Loucy (cell line): ENCODE data around the gene CHCHD4.

Experiments
- H2AFZ ChIP-seq: fragments of 200-600 bp; sonication (generic); 2 replicates; pipeline ENCODE4 v1.6.0; 2016; ENCODE audit warnings: antibody characterized with exemption, mild to moderate bottlenecking, low read length, moderate library complexity
- H3F3A ChIP-seq: fragments of 200-600 bp; 2 replicates; pipeline ENCODE4 v1.6.0; 2016; ENCODE audit warnings: antibody characterized with exemption, low read depth, mild to moderate bottlenecking
- H3K27me3 ChIP-seq: fragments of 200-600 bp; sonication (generic); 2 replicates; pipeline ENCODE4 v1.6.1; 2014; ENCODE audit warnings: low read length, mild to moderate bottlenecking; ENCODE audit not compliant: insufficient read depth, poor library complexity, severe bottlenecking
- H3K36me3 ChIP-seq: fragments of 200-600 bp; sonication (generic); 2 replicates; pipeline ENCODE4 v1.6.1; 2016; ENCODE audit warnings: low read length; ENCODE audit not compliant: insufficient read depth
- H3K4me1 ChIP-seq: fragments of 200-600 bp; sonication (generic); 2 replicates; pipeline ENCODE4 v1.5.1; 2014; ENCODE audit warnings: low read length, mild to moderate bottlenecking; ENCODE audit not compliant: insufficient read depth, poor library complexity, severe bottlenecking
- H3K4me2 ChIP-seq: fragments of 200-600 bp; sonication (generic); 2 replicates; pipeline ENCODE4 v1.6.0; 2014; ENCODE audit warnings: antibody characterized with exemption, low read length, low read depth, mild to moderate bottlenecking; ENCODE audit not compliant: poor library complexity, severe bottlenecking
- H3K4me3 ChIP-seq: fragments of 200-600 bp; sonication (generic); 2 replicates; pipeline ENCODE4 v1.5.1; 2014; ENCODE audit warnings: low read length, mild to moderate bottlenecking, mixed read lengths; ENCODE audit not compliant: poor library complexity, severe bottlenecking
- H3K79me2 ChIP-seq: fragments of 200-600 bp; sonication (generic); 2 replicates; pipeline ENCODE4 v1.6.1; 2014; ENCODE audit warnings: low read length; ENCODE audit not compliant: insufficient read depth
- H3K9ac ChIP-seq: fragments of 200-600 bp; sonication (generic); 2 replicates; pipeline ENCODE4 v1.6.0; 2014; ENCODE audit warnings: mild to moderate bottlenecking, low read depth, low read length, moderate library complexity; ENCODE audit not compliant: poor library complexity, severe bottlenecking
- H3K9me2 ChIP-seq: fragments of 200-600 bp; sonication (generic); replicated peaks from 2 replicates; pipeline ENCODE4 v1.6.1; 2016; ENCODE audit warnings: low read depth, low read length, mixed read lengths
- H3K9me3 ChIP-seq: fragments of 200-600 bp; sonication (generic); 2 replicates; pipeline ENCODE4 v1.6.1; 2014; ENCODE audit warnings: mild to moderate bottlenecking, antibody characterized with exemption, low read length, low read depth; ENCODE audit not compliant: insufficient read depth
- H4K20me1 ChIP-seq: fragments of 200-600 bp; sonication (generic); 2 replicates; pipeline ENCODE4 v1.6.0; 2014; ENCODE audit warnings: antibody characterized with exemption, low read length, mild to moderate bottlenecking; ENCODE audit not compliant: insufficient read depth, poor library complexity, severe bottlenecking
- EZH2phosphoT487 ChIP-seq: fragments of 200-600 bp; IDR thresholded peaks from 2 replicates; pipeline ENCODE4 v1.6.1; 2018; ENCODE audit warnings: antibody characterized with exemption, mild to moderate bottlenecking, moderate library complexity, borderline replicate concordance
- TF ChIP-seq, protein P1 (sequence below): fragments of 200-600 bp; sonication (generic); conservative IDR thresholded peaks from 2 replicates; pipeline ENCODE4 v1.5.1; 2014; ENCODE audit warnings: mild to moderate bottlenecking, antibody characterized with exemption, low read length

CHCHD4 gene

DNA sequence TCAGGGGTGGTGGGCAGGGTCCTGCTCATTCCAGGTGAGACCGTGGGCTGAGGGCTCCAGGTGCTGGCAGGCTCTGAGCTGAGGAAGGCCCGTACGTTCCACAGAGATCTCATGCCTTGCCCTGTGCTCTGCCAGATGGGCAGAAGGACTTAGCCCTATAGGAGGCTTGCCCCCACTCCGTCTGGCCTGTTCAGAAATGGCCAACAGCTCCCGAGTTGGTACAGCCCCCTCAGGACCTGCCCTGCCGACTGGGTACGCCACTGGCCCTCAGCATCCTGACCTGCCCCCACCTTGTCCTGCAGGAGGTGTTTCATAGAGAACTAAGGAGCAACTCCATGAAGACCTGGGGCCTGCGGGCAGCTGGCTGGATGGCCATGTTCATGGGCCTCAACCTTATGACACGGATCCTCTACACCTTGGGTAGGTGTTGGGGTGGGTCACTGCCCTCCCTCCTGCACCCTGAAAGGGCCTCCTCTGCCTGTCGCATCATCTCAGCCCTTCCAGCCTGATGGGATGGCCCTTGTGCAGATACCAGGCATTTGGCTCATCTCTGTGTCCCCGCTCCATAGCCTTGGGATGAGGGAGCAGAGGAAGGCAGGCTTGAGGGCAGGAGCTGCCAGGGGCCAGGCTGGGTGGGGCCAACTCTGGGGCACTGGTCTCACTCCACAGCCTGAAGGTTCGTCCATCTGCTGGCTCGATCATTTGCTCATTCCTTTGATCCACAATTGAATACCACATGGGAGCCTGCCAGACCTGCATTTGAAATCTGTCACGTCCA, 14.4 kb upstream of the CHCHD4 start:
- Histone ChIP-seq H3K36me3 (peaks cover 21% of the 10 kb centered on the region; the same call in 1 of the 2 replicates), H3F3A (no peaks in the 10 kb centered on the region), H3K9me3 (no peaks in the 10 kb centered on the region), H3K9ac (no peak overlapping the region), H3K4me2 (no peak overlapping the region), H3K4me3 (no peak overlapping the region), H2AFZ (no peak overlapping the region), H3K4me1 (peaks cover 3% of the 10 kb centered on the region), H3K27me3 (no peaks in the 10 kb centered on the region), H3K79me2 (no peaks in the 10 kb centered on the region), H3K9me2 (no peaks in the 10 kb centered on the region), H4K20me1 (no peaks in the 10 kb centered on the region)
- TF ChIP-seq, protein P1, sequence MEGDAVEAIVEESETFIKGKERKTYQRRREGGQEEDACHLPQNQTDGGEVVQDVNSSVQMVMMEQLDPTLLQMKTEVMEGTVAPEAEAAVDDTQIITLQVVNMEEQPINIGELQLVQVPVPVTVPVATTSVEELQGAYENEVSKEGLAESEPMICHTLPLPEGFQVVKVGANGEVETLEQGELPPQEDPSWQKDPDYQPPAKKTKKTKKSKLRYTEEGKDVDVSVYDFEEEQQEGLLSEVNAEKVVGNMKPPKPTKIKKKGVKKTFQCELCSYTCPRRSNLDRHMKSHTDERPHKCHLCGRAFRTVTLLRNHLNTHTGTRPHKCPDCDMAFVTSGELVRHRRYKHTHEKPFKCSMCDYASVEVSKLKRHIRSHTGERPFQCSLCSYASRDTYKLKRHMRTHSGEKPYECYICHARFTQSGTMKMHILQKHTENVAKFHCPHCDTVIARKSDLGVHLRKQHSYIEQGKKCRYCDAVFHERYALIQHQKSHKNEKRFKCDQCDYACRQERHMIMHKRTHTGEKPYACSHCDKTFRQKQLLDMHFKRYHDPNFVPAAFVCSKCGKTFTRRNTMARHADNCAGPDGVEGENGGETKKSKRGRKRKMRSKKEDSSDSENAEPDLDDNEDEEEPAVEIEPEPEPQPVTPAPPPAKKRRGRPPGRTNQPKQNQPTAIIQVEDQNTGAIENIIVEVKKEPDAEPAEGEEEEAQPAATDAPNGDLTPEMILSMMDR: no peak
- no peak for TF ChIP-seq EZH2phosphoT487

DNA sequence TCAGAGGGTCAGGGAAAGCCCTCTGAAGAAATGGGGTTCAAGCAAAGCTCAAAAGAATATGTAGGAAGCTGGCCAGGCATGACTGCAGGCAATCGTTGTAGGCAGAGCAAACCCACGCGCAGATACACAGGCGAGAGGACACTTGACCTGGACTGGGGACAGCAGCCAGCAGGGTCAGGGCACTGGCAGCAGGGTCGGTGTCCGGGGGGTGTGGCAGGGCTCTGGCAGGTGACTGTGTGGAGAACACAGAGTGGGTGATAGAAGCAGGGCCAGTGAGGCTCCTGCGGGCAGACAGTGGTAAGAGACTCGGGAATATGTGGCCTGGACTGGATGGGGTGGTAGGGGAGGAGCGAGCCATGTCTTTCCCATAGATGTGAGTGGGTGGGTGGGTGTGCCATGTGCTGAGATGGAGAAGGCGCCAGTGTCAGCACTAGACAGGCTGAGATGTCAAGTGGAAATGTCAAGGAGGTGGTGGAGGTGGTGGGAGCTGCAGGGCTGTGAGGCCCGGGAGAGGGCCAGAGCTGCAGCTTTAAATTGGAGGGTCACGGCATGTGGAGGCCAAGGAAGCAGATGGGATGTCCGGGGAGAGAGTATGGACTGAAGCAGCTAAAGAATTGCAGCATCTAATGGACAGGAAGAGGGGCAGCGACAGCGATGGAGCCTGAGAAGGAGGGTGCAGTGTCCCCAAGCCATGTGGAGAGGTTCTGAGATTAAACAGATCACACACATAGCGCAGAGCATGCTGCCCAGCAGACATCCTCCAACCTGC, 13.6 kb upstream of the CHCHD4 start:
- no peaks in the 10 kb centered on the region for H3K9me2 ChIP-seq
- no peak overlapping the region for H2AFZ ChIP-seq
- no peaks in the 10 kb centered on the region for H3K4me1 ChIP-seq
- TF ChIP-seq EZH2phosphoT487: no peak
- TF ChIP-seq, protein P1: no peak
- no peak overlapping the region for H3K4me3 ChIP-seq
- no peak overlapping the region for H3K4me2 ChIP-seq
- H3K9me3 ChIP-seq: no peaks in the 10 kb centered on the region
- no peaks in the 10 kb centered on the region for H3K79me2 ChIP-seq
- H3K36me3 ChIP-seq: peaks cover 28% of the 10 kb centered on the region; the same call in 1 of the 2 replicates
- no peaks in the 10 kb centered on the region for H3K27me3 ChIP-seq
- H3F3A ChIP-seq: no peaks in the 10 kb centered on the region
- H3K9ac ChIP-seq: no peak overlapping the region
- no peaks in the 10 kb centered on the region for H4K20me1 ChIP-seq

GRCh38 chr3:14137445-14137844, 12.8 kb upstream of the CHCHD4 start:
- no peak for TF ChIP-seq EZH2phosphoT487
- TF ChIP-seq, protein P1: no peak
- H3K79me2 ChIP-seq: no peaks in the 10 kb centered on the region
- no peaks in the 10 kb centered on the region for H4K20me1 ChIP-seq
- no peaks in the 10 kb centered on the region for H3K27me3 ChIP-seq
- H3K9ac ChIP-seq: no peak overlapping the region
- H3K9me3 ChIP-seq: no peaks in the 10 kb centered on the region
- H3F3A ChIP-seq: no peaks in the 10 kb centered on the region
- no peak overlapping the region for H3K4me3 ChIP-seq
- no peak overlapping the region for H2AFZ ChIP-seq
- H3K36me3 ChIP-seq: peaks cover 36% of the 10 kb centered on the region; the same call in 1 of the 2 replicates
- no peaks in the 10 kb centered on the region for H3K4me1 ChIP-seq
- no peaks in the 10 kb centered on the region for H3K9me2 ChIP-seq
- no peak overlapping the region for H3K4me2 ChIP-seq
